Cerebellar cortex (tissue), 1 donor: ENCODE data around the gene PCDHGC4.

ENCODE experiments used
- DNase-seq: peaks from one replicate; pipeline ENCODE4 v3.0.0-alpha.2; 2015; ENCODE audit warnings: low spot score

The PCDHGC4 gene

GRCh38 chr5:141484641-141485311 is at the start of gene PCDHGC4:
PCDHGC4 (plus strand) TSS chr5:141485030; CDS start chr5:141485174, 144 bp downstream.
- DNase-seq: peak; percentile 81

GRCh38 chr5:141437221-141437620 is 47.6 kb upstream of the PCDHGC4 start:
- no peak for DNase-seq

- peak; percentile 3 for DNase-seq
Observed at GRCh38 chr5:141439411-141440141, 45.3 kb upstream of the PCDHGC4 start.

DNA sequence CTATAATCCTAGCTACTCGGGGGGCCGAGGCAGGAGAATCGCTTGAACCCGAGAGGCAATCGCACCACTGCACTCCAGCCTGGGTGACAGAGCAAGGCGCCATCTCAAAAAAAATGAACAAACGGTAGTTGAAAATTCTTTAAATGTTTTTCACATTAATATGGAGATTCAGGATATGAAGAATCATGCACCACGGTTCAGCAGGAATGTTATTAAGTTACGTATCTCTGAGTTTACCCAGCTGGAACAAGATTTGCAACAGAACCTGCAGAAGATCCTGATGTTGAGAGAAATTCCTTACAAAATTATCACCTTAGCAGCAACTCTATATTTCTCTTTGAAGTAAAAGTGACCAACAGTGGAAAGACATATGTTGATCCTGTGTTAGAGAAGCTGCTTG is 44.5 kb upstream of the PCDHGC4 start:
- no peak for DNase-seq

- DNase-seq: no peak
Observed at GRCh38 chr5:141441571-141442170, 43.2 kb upstream of the PCDHGC4 start.

GRCh38 chr5:141465351-141465750 is 19.5 kb upstream of the PCDHGC4 start:
- no peak for DNase-seq

DNA sequence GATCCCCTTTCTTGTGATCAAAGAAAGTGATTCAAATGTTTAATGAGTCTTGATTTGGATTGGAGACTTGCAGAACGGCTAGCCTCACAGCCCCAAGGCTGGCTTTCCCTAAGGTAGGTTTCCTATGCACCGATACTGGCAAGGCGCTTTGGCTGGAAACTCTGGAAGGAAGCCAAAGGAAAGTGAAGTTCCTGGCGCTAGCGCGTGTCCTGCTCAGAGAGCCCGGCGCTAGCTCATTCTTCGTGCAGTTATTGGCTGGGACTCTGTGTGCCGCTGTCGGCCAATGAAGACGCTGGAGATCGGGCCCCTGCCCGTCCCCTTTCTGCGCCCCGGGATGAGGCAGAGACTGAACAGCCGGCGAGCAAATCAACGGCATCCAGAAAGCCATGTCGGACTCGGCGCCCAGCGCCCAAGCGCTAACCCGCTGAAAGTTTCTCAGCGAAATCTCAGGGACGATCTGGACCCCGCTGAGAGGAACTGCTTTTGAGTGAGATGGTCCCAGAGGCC is 9.2 kb upstream of the PCDHGC4 start, which contains the start of gene PCDHGC3:
PCDHGC3 (plus strand) TSS at position 342 of the 507 bp plus-strand sequence; CDS start at position 493, 151 bp downstream.
- peak; percentile 94 for DNase-seq

DNA sequence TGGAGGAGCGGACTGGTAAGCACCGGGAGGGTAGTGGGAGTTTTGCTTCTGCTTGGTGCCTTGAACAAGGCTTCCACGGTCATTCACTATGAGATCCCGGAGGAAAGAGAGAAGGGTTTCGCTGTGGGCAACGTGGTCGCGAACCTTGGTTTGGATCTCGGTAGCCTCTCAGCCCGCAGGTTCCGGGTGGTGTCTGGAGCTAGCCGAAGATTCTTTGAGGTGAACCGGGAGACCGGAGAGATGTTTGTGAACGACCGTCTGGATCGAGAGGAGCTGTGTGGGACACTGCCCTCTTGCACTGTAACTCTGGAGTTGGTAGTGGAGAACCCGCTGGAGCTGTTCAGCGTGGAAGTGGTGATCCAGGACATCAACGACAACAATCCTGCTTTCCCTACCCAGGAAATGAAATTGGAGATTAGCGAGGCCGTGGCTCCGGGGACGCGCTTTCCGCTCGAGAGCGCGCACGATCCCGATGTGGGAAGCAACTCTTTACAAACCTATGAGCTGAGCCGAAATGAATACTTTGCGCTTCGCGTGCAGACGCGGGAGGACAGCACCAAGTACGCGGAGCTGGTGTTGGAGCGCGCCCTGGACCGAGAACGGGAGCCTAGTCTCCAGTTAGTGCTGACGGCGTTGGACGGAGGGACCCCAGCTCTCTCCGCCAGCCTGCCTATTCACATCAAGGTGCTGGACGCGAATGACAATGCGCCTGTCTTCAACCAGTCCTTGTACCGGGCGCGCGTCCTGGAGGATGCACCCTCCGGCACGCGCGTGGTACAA is 8.5 kb upstream of the PCDHGC4 start:
- DNase-seq: peak; percentile 67

GRCh38 chr5:141477044-141477575 is 7.7 kb upstream of the PCDHGC4 start:
- DNase-seq: no peak

DNA sequence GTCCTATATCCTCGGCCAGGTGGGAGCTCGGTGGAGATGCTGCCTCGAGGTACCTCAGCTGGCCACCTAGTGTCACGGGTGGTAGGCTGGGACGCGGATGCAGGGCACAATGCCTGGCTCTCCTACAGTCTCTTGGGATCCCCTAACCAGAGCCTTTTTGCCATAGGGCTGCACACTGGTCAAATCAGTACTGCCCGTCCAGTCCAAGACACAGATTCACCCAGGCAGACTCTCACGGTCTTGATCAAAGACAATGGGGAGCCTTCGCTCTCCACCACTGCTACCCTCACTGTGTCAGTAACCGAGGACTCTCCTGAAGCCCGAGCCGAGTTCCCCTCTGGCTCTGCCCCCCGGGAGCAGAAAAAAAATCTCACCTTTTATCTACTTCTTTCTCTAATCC is 7.0 kb upstream of the PCDHGC4 start:
- DNase-seq: no peak

DNA sequence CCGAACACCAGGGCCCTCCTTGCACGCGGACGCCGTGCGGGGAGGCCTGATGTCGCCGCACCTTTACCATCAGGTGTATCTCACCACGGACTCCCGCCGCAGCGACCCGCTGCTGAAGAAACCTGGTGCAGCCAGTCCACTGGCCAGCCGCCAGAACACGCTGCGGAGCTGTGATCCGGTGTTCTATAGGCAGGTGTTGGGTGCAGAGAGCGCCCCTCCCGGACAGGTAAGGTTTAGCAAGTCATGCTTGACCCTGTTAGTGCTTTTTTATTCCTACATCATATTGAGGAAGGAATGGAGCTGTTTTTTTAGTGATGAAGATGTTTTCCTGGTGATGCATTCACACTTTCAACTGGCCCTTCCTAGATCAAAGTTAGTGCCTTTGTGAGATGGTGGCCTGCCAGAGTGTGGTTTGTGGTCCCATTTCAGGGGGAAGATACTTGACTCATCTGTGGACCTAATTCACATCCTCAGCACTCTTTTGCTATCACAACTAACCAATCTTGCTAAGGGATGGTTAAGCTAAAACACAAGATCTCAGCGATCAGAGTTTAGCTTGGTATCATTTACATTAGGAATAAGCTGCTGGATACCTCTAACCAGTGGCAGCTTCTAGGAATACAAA is 6.4 kb upstream of the PCDHGC4 start:
- peak; percentile 61 for DNase-seq

DNA sequence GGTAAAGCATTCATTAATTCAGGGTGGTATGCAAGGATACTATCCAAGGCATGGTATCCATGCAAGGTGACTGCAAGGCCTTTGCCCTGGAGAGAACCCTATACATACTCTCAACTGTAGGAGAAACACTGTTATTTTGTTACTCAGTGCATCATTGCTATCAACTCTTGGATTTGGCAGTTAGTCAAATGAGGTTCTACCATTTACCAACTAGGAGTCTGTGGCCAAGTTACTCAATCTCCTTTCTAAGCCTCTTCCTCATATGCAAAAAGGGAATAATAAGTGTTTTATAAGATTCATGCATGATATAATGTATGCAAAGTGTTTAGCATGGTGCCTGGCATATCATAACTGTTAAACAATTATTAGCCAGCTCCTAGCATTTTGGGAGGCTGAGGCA is 5.1 kb upstream of the PCDHGC4 start:
- DNase-seq: no peak

DNA sequence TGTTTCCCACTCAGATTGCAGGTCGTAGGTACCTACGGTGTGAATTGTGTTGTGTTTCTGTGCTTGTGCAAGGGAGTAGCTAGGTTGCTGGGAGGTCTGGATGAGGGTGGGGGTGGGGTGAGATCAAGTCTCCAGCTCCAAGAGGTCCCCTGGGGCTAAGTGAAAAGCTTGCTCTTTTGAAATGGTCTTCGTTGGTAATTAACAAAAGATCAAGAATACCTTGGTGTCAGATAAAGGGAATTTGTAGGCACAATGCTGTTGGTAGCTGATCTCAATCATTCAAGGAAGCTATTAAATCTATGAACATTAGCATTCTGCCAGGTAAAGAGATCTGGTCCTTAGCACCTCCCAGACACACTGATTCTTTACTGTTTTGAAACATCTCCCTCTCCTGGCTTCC is 928 bp upstream of the PCDHGC4 start:
- DNase-seq: no peak

GRCh38 chr5:141484310-141484640 is 555 bp upstream of the PCDHGC4 start:
- DNase-seq: no peak

DNA sequence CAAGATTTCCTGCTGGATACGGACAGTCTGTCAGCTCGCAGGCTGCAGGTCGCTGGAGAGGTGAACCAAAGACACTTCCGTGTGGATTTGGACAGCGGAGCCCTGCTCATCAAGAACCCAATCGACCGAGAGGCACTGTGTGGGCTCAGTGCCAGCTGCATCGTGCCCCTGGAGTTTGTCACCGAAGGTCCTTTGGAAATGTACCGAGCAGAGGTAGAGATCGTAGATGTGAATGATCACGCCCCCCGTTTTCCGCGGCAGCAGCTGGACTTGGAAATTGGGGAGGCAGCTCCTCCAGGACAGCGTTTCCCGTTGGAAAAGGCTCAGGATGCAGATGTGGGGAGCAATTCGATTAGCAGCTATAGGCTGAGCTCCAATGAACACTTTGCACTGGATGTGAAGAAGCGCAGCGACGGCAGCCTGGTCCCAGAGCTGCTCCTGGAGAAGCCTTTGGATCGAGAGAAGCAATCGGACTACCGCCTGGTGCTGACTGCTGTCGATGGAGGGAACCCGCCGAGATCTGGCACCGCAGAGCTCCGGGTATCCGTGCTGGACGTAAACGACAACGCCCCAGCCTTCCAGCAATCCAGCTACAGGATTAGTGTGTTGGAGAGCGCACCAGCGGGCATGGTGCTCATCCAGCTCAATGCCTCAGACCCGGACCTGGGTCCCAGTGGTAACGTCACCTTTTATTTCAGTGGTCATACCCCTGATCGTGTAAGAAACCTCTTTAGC is 658 bp downstream of the PCDHGC4 start:
- peak; percentile 52 for DNase-seq

- no peak for DNase-seq
Observed at GRCh38 chr5:141486091-141486490, 1.3 kb downstream of the PCDHGC4 start.

DNA sequence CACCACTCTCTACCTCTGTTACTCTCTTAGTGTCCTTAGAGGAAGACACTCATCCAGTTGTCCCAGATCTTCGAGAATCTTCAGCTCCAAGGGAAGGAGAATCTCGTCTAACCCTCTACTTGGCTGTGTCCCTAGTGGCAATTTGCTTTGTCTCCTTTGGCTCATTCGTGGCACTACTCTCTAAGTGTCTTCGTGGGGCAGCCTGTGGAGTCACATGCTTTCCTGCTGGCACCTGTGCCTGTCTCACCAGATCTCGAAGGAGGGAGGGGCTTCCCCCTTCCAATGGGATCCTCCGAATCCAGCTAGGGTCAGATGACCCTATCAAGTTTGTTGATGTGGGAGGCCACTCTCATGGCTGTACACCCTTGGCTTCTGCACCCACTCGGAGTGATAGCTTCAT is 2.3 kb downstream of the PCDHGC4 start:
- no peak for DNase-seq

DNA sequence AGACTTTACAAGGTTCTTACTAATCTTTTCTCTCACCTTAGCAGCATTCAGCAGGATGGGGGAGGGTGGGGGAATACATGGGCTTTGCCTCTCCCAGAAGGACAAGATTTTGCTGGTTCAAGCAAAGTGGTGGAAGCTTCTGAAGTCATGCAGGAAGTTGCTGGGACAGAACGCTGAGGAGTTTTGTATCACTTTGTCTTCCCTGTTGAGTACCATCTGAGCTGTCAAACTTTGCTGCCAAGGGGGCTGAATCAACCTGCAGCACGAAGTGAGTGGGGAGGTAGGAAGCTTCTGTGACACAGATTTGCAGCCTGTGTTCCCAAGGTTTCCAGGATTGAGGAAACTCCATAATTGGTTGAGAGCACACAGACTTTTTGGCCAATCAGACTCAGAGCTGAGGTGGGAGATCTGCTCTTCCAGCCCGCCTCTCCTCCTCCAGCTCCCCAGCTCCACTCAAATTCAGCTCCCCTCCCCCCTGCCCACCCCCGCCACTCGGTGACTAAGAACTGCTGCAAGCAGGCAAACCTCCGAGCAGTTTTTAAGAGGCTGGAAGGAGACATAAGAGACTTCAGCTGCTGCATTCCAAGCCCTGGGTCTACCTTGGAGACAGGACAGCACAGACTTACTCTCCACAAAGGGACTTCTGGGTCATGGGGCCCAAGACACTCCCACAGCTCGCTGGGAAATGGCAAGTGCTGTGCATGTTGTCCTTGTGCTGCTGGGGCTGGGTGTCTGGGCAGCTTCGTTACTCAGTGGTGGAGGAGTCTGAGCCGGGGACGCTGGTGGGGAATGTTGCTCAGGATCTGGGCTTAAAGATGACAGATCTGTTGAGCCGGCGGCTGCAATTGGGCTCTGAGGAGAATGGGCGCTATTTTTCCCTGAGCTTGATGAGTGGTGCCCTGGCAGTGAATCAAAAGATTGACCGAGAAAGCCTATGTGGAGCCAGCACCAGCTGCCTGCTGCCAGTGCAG is 4.0 kb downstream of the PCDHGC4 start, which contains the start of gene PCDHGC5:
PCDHGC5 (plus strand) TSS at position 491 of the 971 bp plus-strand sequence; CDS start at position 651, 160 bp downstream.
- DNase-seq: peak; percentile 67

DNA sequence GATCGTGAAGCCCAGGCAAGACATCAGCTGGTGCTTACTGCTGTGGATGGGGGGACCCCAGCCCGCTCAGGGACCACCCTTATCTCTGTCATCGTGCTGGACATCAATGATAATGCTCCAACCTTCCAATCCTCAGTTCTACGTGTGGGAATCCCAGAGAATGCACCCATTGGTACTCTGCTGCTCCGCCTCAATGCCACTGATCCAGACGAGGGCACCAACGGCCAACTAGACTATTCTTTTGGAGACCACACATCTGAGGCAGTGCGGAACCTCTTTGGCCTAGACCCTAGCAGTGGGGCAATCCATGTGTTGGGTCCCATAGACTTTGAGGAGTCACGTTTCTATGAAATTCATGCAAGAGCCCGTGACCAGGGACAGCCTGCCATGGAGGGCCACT is 5.0 kb downstream of the PCDHGC4 start:
- DNase-seq: no peak
